GM21786 (cell line): ENCODE data around the gene HSPA12B.

ENCODE experiments used
- ATAC-seq: cut with Tn5 transposase; IDR thresholded peaks from one replicate; pipeline ENCODE4 v1.9.1; 2021; ENCODE audit not compliant: unreplicated experiment

The HSPA12B gene, protein sequence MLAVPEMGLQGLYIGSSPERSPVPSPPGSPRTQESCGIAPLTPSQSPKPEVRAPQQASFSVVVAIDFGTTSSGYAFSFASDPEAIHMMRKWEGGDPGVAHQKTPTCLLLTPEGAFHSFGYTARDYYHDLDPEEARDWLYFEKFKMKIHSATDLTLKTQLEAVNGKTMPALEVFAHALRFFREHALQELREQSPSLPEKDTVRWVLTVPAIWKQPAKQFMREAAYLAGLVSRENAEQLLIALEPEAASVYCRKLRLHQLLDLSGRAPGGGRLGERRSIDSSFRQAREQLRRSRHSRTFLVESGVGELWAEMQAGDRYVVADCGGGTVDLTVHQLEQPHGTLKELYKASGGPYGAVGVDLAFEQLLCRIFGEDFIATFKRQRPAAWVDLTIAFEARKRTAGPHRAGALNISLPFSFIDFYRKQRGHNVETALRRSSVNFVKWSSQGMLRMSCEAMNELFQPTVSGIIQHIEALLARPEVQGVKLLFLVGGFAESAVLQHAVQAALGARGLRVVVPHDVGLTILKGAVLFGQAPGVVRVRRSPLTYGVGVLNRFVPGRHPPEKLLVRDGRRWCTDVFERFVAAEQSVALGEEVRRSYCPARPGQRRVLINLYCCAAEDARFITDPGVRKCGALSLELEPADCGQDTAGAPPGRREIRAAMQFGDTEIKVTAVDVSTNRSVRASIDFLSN

DNA sequence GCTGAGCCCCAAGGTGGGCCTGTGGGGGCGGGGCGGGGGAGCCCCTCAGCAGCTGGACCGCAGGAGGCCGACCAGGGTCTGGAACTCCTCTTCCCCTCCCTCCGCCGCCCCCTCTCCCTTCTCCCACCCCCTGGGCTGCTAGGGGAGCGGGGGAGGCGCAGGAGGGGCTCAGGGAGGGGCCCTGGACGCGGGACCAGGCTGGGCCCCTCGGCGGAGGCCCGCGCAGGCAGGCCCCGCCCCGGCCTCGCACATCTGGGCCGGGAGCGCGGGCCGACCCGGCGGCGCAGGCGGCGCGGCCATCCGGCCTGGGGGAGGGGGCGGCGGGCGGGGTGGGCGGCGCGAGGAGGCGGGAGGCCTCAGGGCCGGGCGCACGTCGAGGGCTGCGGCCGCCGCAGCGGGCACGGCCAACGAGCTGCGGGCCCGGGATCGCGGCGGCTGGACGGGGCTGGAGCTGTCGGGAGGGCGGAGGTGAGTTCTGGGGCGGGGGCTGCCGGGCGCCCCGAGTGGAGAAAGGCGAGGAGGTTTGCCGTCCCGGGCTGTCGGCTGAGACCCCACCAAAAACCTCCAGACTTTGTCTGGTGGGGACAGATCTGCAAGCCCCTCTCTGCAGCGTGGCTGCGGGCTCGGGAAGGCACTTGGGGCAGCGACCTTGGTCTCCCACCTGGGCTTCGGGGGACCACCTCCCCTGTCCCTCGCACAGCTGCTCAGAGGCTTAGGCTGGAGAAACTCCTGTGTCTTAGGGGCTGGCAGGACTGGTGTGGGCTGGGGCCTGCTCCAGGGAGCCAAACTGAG lies at the start of gene HSPA12B:
HSPA12B (plus strand) TSS at position 359 of the 792 bp plus-strand sequence. CDS start 5,990 bp downstream, outside the sequence.
- ATAC-seq: no peak

GRCh38 chr20:3685341-3685740 lies 47.1 kb upstream of the HSPA12B start:
- no peak for ATAC-seq

- no peak for ATAC-seq
Observed at GRCh38 chr20:3686421-3686820, 46.1 kb upstream of the HSPA12B start.

DNA sequence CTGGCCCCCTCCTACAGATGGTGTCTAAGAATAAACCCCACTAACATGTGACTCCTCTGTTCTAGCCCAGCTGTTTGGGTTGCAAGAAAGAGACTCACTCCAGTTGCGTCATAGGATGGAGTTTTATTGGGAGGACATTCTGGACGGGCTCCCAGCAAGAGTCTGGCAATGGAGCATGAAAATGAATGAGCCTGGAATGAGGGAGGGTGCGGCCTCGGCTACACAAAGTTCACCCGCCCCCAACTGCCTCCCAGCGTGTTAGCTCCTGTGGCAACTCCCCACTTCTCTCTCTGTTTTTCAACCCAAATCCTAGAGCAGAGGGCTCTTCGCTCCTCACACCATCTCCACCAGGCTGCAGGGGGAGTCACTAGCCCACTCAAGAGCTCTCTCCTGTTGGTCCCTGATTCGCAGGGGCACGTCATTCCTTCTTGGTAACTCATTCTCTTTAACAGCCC lies 45.6 kb upstream of the HSPA12B start:
- ATAC-seq: no peak

GRCh38 chr20:3687655-3688054 lies 44.8 kb upstream of the HSPA12B start:
- ATAC-seq: no peak

GRCh38 chr20:3689978-3690377 lies 42.5 kb upstream of the HSPA12B start:
- ATAC-seq: no peak

GRCh38 chr20:3690413-3690812 lies 42.1 kb upstream of the HSPA12B start:
- ATAC-seq: no peak

GRCh38 chr20:3691306-3691705 lies 41.2 kb upstream of the HSPA12B start:
- ATAC-seq: no peak

DNA sequence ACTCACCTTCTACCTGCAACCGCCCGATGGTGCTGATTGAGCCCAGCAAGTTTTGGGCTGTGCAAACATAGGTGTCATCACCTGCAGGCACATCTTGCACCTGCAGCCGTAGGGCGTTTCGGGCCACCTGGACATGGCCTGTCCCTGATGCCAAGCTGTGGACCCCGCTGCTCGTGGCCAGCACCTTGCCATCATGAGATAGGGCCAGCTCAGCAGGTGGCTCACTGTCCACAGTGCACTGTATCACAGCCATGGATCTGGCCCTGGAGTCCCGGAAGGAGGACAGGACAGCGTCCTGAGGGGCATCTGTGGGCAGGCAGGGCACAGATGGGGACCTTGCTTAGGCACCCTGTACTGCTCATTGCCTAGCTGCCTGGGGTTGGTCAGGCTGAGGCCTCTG lies 40.6 kb upstream of the HSPA12B start:
- no peak for ATAC-seq

GRCh38 chr20:3692706-3693294 lies 39.7 kb upstream of the HSPA12B start:
- no peak for ATAC-seq

DNA sequence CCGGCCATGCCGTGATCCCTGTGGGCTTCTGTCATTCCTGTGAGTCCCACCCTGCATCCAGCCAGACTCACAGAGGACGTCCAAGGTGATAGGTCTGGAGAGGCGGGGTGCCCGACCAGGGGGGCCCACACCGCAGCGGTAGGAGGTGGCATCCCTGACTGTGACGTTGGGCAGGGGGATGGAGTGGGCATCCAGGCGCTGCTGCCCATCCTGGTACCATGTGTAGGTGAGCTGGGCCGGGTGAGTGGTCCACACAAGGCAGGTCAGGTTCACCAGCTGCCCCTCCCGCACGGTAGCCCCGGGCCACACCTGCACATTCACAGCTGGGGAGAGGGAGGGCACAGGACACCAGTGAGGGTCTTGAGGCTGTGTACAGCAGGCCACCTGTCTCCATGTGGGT lies 39.1 kb upstream of the HSPA12B start:
- ATAC-seq: no peak

GRCh38 chr20:3694864-3695263 lies 37.6 kb upstream of the HSPA12B start:
- ATAC-seq: no peak

DNA sequence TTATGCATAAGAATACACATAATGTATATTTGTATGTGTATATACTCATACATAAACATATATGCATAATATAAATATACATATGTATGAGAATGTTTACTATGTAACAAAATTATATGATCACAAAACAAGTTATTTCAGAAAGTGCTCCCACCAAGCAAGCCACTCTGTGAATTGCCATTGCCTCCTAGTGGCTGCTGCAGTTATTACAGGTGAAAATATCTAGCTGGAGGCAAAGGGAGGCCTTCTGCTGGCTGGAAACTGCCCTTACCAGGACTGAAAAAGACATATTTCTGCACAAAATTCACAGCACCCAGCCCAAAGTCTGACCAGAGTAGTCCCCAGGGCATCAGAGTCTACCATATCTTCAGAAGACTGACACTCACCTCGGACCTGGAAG lies 36.3 kb upstream of the HSPA12B start:
- no peak for ATAC-seq

DNA sequence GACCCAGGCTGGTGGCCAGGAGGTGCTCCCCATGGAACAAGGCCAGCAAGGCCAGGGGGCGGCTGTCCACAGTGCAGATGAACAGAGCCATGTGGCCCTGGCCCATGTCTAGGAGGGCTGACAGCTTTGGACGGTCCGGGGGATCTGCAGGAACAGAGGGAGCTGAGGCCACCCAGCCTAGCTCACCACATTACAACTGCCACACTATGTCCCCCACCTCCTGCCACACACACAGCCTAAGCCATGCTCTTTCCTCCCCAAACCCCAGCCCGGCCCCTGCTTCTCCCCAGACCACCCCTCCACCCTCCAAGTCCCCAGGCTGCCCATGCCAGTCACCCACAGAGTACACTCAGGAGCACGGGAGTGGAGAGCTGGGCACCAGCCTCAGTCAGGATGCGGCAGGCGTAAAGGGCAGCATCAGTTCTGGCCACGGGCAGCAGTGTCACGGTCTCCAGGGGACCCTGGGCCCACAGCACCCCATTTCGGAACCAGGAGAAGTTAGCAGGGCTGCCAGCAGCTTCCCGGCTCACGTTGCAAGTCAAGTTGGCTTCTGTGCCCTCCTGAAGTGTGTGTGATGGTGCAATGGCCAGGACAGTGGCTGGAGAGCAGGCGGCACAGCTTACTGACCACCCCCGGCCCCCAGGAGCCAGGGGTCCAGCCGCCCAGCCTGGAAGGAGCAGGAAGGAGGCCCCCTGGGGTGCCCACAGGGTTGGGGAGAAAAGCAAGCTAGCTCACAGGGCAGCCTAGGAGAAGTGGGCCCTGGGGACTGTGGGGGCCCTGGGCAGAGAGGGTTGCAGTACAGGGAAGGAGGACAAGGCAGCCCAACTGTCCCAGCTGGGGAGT lies 35.5 kb upstream of the HSPA12B start:
- ATAC-seq: no peak

GRCh38 chr20:3697588-3698305 lies 34.7 kb upstream of the HSPA12B start:
- no peak for ATAC-seq

GRCh38 chr20:3698591-3699001 lies 33.9 kb upstream of the HSPA12B start:
- no peak for ATAC-seq

GRCh38 chr20:3699037-3699436 lies 33.4 kb upstream of the HSPA12B start:
- no peak for ATAC-seq

- ATAC-seq: no peak
Observed at GRCh38 chr20:3701061-3701998, 31.2 kb upstream of the HSPA12B start.
